ENCODE results near the gene JAKMIP1.

Gene JAKMIP1

DNA sequence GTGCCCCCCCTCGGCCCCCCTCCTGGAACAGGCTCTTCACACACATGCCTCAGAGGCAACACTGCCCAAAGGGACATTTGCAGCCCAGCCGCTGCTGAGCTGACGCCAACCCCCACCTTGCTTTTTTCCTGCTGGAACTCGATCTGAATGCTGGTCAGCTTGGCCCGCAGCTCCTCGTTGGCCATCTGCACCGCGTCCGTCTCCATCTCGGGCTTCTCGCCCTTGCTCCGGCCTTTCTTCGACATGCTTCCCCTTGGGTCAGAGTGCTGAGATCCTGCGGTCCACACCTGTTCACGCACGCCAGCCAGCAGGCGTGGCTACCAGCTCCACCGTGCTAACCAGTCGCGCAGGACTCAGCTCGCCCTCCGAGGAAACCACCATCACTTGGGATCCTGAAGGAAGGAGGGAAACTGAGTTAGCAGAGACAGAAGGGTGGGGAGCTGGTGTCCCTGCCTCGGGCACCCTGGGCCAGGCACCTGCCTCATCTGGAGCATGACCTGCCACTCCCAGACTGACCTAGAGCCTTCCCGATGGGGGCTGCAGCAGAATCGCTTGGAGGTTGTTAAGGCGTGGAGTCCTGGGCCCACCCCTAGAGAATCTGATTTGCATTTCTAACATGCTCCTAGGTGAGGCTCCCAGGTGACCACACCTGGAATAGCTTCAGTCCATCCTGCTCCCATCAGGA lies 87.6 kb downstream of the JAKMIP1 start:
- no peak overlapping the region for H3K4me3 ChIP-seq (ENCODE audit: low read depth, low read length)
- no peaks in the 10 kb centered on the region for H3K36me3 ChIP-seq (replicated peaks)
- DNase-seq: no peak
- no peak for TF ChIP-seq CTCF (IDR thresholded peaks at IDR 0.05; ENCODE audit: low read depth, low read length, missing control alignments)
- in situ Hi-C loops (cut with HindIII; ENCODE audit: low pct_ligation_motif_present, low sequenced_read_pairs): no loop called here
- no peak overlapping the region for H3K27ac ChIP-seq
- H3K27me3 ChIP-seq (replicated peaks): no peaks in the 10 kb centered on the region

GRCh38 chr4:6111354-6111960 lies 88.9 kb downstream of the JAKMIP1 start:
- no peak for TF ChIP-seq CTCF (IDR thresholded peaks at IDR 0.05; ENCODE audit: low read depth, low read length, missing control alignments)
- no peak for DNase-seq
- in situ Hi-C loops (cut with HindIII; ENCODE audit: low pct_ligation_motif_present, low sequenced_read_pairs): no loop called here
- H3K4me3 ChIP-seq (ENCODE audit: low read depth, low read length): no peak overlapping the region
- H3K36me3 ChIP-seq (replicated peaks): no peaks in the 10 kb centered on the region
- no peaks in the 10 kb centered on the region for H3K27me3 ChIP-seq (replicated peaks)
- H3K27ac ChIP-seq: no peak overlapping the region

DNA sequence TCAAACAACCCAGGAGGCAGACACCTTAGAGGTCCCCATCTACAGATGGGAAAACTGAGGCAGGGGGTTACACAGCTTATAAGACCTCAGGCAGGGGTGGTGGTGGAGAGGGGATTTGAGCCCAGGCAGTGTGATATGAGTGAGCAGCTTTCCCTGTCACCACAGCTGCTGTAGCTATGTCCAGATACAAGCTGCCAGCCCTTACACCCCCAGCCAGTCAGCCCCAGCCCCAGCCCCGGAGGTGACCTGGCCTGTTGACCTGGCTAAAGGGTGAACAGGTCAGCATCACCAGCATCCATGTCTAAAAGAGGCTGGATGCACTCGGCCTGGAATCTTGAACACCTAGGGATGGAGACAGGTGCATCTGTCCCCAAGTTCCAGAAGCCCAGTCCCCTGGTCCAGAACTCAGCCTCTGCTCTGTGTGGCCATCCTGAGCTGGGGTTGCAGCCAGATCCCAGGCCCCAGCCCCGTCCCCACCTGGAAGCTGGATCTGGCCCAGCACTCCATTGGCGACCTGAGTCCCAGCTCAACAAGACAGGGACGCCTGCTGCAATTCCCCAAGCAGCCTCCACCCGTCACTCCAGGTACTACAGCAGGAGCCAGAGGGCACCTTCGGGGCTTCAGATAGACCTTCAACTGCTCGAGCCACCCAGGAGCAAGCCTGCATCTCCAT lies 89.5 kb downstream of the JAKMIP1 start:
- Histone ChIP-seq H3K36me3 (replicated peaks) (no peaks in the 10 kb centered on the region), H3K27me3 (replicated peaks) (no peaks in the 10 kb centered on the region), H3K4me3 (ENCODE audit: low read depth, low read length) (no peak overlapping the region), H3K27ac (no peak overlapping the region)
- no peak for DNase-seq
- in situ Hi-C loops (cut with HindIII; ENCODE audit: low pct_ligation_motif_present, low sequenced_read_pairs): no loop called here
- TF ChIP-seq CTCF (IDR thresholded peaks at IDR 0.05; ENCODE audit: low read depth, low read length, missing control alignments): no peak

DNA sequence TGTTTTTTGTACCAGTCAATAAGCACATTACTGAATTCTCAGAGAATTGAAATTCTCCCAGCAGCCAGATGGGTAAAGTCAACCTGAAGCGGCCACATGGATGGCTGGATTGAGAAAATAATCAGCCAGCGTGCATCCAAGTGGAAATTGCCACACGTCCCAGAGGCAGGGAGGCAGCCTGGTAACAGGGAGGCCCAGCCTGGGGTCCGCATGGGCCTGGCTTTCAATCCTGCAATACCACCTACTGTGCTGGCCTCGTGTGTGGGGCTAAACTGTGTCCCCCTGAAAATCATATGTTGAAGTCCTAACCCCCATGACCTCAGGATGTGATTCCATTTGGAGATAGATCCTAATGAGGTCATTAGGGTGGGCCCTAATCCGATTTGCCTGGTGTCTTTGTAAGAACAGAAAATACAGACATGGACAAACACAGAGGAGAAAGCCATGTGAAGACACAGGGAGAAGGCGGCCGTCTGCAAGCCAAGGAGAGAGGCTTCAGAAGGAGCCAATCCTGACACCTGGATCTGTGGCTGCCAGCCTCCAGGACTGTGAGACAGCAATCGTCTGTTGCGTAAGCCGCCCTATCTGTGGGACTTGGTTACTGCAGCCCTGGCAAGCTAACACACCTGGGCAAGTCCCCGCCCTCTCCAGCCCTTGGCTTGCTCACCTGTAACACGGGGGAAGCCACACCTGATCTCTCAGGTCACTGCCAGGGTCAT lies 90.3 kb downstream of the JAKMIP1 start:
- TF ChIP-seq CTCF (IDR thresholded peaks at IDR 0.05; ENCODE audit: low read depth, low read length, missing control alignments): peak; percentile 7
- no peak for DNase-seq
- in situ Hi-C loops (cut with HindIII; ENCODE audit: low pct_ligation_motif_present, low sequenced_read_pairs): no loop called here
- Histone ChIP-seq H3K4me3 (ENCODE audit: low read depth, low read length) (no peak overlapping the region), H3K36me3 (replicated peaks) (no peaks in the 10 kb centered on the region), H3K27me3 (replicated peaks) (no peaks in the 10 kb centered on the region), H3K27ac (no peak overlapping the region)

DNA sequence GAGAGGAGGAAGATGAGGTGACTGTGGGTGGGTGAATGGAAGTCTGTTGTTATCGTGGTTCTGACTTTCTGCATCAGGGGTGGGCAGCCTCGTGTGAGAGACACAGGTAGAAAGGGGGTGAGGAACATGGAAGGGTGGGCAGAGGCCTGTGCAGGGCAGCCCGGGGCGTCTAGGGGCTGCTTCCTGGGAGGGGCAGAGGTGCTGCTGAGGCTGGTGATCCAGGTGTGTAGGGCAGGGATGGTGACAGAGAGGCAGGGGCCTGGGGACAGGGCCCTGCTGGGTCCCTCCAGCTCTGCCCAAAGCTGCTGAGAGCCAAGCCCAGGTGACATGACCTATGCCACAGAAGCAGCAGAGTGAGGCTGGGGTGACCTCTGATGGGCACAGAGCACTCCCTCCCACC lies 92.5 kb downstream of the JAKMIP1 start:
- no peaks in the 10 kb centered on the region for H3K36me3 ChIP-seq (replicated peaks)
- in situ Hi-C loops (cut with HindIII; ENCODE audit: low pct_ligation_motif_present, low sequenced_read_pairs): no loop called here
- no peak overlapping the region for H3K4me3 ChIP-seq (ENCODE audit: low read depth, low read length)
- no peaks in the 10 kb centered on the region for H3K27me3 ChIP-seq (replicated peaks)
- no peak overlapping the region for H3K27ac ChIP-seq
- TF ChIP-seq CTCF (IDR thresholded peaks at IDR 0.05; ENCODE audit: low read depth, low read length, missing control alignments): no peak
- DNase-seq: no peak

Measured in brain microvascular endothelial cell (primary cell).